ENCODE data around the gene DHX16. TPM values are rescaled to one million over a fixed set of nuclear protein-coding genes. Genes with fewer than 3 reads are reported as not detected.

The DHX16 gene
- total RNA-seq, 2 experiments from 2014 or later: 34.5 to 36.7 TPM

GRCh38 chr6:30691208-30691847 is 18.5 kb upstream of the DHX16 start:
- no peak for DNase-seq
- ATAC-seq: no peak
- H3K4me1 Mint-ChIP-seq: peaks cover 42% of the 10 kb centered on the region
- CTCF ChIA-PET: interaction anchor here (0.5 to 1.6 kb wide), 7 partner anchors 12 to 905 kb away, joined by 3 to 7 read pairs (median 4); no protein-coding TSS in a partner anchor
- H3K27me3 Mint-ChIP-seq: no peaks in the 10 kb centered on the region
- H3K4me3 Mint-ChIP-seq: peak overlapping the region; percentile 75
- POLR2A ChIA-PET: interaction anchor here (1.9 kb wide), 1 partner anchor 26 kb away, joined by 8 read pairs; the partner anchor contains the start of gene MDC1
- H3K36me3 Mint-ChIP-seq (ENCODE audit: low read depth): peaks cover 14% of the 10 kb centered on the region
- no peaks in the 10 kb centered on the region for H3K9me3 Mint-ChIP-seq (ENCODE audit: low read depth)
- H3K27ac Mint-ChIP-seq: peak overlapping the region; percentile 68
- intact Hi-C loops (cut with DNase I, micrococcal nuclease): loop anchor here in 1 of 2 experiments (1.0 kb wide), 1 partner anchor 26 kb away; the partner anchor contains the start of gene MDC1

GRCh38 chr6:30690403-30691207 is 17.8 kb upstream of the DHX16 start, which contains the start of gene NRM:
TSS of gene NRM (minus strand) at chr6:30690984. CDS start at chr6:30690974, 10 bp downstream.
- peak; percentile 50 for ATAC-seq
- peak; percentile 89 for DNase-seq
- no peaks in the 10 kb centered on the region for H3K27me3 Mint-ChIP-seq
- ChIA-PET POLR2A (interaction anchor here (1.9 kb wide), 1 partner anchor 27 kb away, joined by 8 read pairs; the partner anchor contains the start of gene MDC1), CTCF (interaction anchor here (0.6 to 1.6 kb wide), 5 partner anchors 11 to 906 kb away, joined by 3 to 7 read pairs (median 4); no protein-coding TSS in a partner anchor)
- peaks cover 21% of the 10 kb centered on the region for H3K36me3 Mint-ChIP-seq (ENCODE audit: low read depth)
- H3K4me3 Mint-ChIP-seq: peak within 1 kb of the TSS; percentile 75
- H3K4me1 Mint-ChIP-seq: peaks cover 42% of the 10 kb centered on the region
- intact Hi-C loops (cut with DNase I, micrococcal nuclease): loop anchor here in 1 of 2 experiments (1.0 kb wide), 1 partner anchor 27 kb away; the partner anchor contains the start of gene MDC1
- H3K27ac Mint-ChIP-seq: peak within 1 kb of the TSS; percentile 70
- no peaks in the 10 kb centered on the region for H3K9me3 Mint-ChIP-seq (ENCODE audit: low read depth)

- POLR2A ChIA-PET: interaction anchor here (1.9 kb wide), 1 partner anchor 27 kb away, joined by 8 read pairs; the partner anchor contains the start of gene MDC1
- CTCF ChIA-PET: interaction anchor here (0.6 to 3.1 kb wide), 6 partner anchors 11 to 124 kb away, joined by 3 to 16 read pairs (median 4); partner anchors contain the start of gene MDC1
- H3K4me1 Mint-ChIP-seq: peaks cover 42% of the 10 kb centered on the region
- DNase-seq (no peak), ATAC-seq (no peak)
- H3K27ac Mint-ChIP-seq: peak overlapping the region; percentile 70
- H3K4me3 Mint-ChIP-seq: peak overlapping the region; percentile 75
- H3K27me3 Mint-ChIP-seq: no peaks in the 10 kb centered on the region
- intact Hi-C loops (cut with DNase I, micrococcal nuclease): loop anchor here in 1 of 2 experiments (10.0 kb wide), 2 partner anchors 365 to 625 kb away; partner anchors contain the start of genes POLR1H, PPP1R11 and TRIM39
- H3K36me3 Mint-ChIP-seq (ENCODE audit: low read depth): peaks cover 27% of the 10 kb centered on the region
- H3K9me3 Mint-ChIP-seq (ENCODE audit: low read depth): no peaks in the 10 kb centered on the region
These were observed 17.2 kb upstream of the DHX16 start for GRCh38 chr6:30689985-30690384.

- H3K27ac Mint-ChIP-seq: peak overlapping the region; percentile 7
- no peak for DNase-seq
- no peaks in the 10 kb centered on the region for H3K9me3 Mint-ChIP-seq (ENCODE audit: low read depth)
- ChIA-PET CTCF (interaction anchor here (0.6 to 3.1 kb wide), 8 partner anchors 9 to 394 kb away, joined by 3 to 16 read pairs (median 4); partner anchors contain the start of gene MDC1), POLR2A (interaction anchor here (1.9 kb wide), 1 partner anchor 28 kb away, joined by 8 read pairs; the partner anchor contains the start of gene MDC1)
- H3K4me1 Mint-ChIP-seq: peaks cover 42% of the 10 kb centered on the region
- intact Hi-C loops (cut with DNase I, micrococcal nuclease): loop anchor here in 1 of 2 experiments (10.0 kb wide), 2 partner anchors 364 to 624 kb away; partner anchors contain the start of genes POLR1H, PPP1R11 and TRIM39
- ATAC-seq: no peak
- H3K36me3 Mint-ChIP-seq (ENCODE audit: low read depth): peaks cover 33% of the 10 kb centered on the region
- H3K4me3 Mint-ChIP-seq: peak overlapping the region; percentile 75
- no peaks in the 10 kb centered on the region for H3K27me3 Mint-ChIP-seq
These were observed 16.4 kb upstream of the DHX16 start for GRCh38 chr6:30689022-30689865.

- intact Hi-C loops (cut with DNase I, micrococcal nuclease): loop anchor here in 1 of 2 experiments (10.0 kb wide), 2 partner anchors 364 to 624 kb away; partner anchors contain the start of genes POLR1H, PPP1R11 and TRIM39
- CTCF ChIA-PET: interaction anchor here (0.6 to 3.1 kb wide), 8 partner anchors 8 to 395 kb away, joined by 3 to 16 read pairs (median 4); partner anchors contain the start of gene MDC1
- H3K27me3 Mint-ChIP-seq: no peaks in the 10 kb centered on the region
- H3K27ac Mint-ChIP-seq: peak overlapping the region; percentile 89
- no peaks in the 10 kb centered on the region for H3K9me3 Mint-ChIP-seq (ENCODE audit: low read depth)
- DNase-seq: peak; percentile 30
- H3K4me1 Mint-ChIP-seq: peaks cover 42% of the 10 kb centered on the region
- peak overlapping the region; percentile 100 for H3K4me3 Mint-ChIP-seq
- peaks cover 40% of the 10 kb centered on the region for H3K36me3 Mint-ChIP-seq (ENCODE audit: low read depth)
- POLR2A ChIA-PET: interaction anchor here (0.6 to 1.7 kb wide), 3 partner anchors 28 to 1124 kb away, joined by 3 to 11 read pairs (median 4); partner anchors contain the start of gene MDC1
- no peak for ATAC-seq
These were observed 15.8 kb upstream of the DHX16 start for GRCh38 chr6:30688569-30688968.

GRCh38 chr6:30687659-30688431 is 15.0 kb upstream of the DHX16 start:
- Mint-ChIP-seq H3K27ac (peak overlapping the region; percentile 89), H3K36me3 (ENCODE audit: low read depth) (peaks cover 47% of the 10 kb centered on the region), H3K27me3 (no peaks in the 10 kb centered on the region), H3K4me3 (peak overlapping the region; percentile 100), H3K9me3 (ENCODE audit: low read depth) (no peaks in the 10 kb centered on the region), H3K4me1 (peaks cover 42% of the 10 kb centered on the region)
- DNase-seq (no peak), ATAC-seq (no peak)
- CTCF ChIA-PET: interaction anchor here (0.6 to 3.1 kb wide), 12 partner anchors 7 to 224 kb away, joined by 3 to 16 read pairs (median 4); partner anchors contain the start of gene MDC1
- intact Hi-C loops (cut with DNase I, micrococcal nuclease): loop anchor here (1.0 to 10.0 kb wide), 7 partner anchors 33 to 623 kb away; partner anchors contain the start of genes ABCF1 (in 1 of the 2), GTF2H4 (in 1 of the 2), POLR1H (in 1 of the 2) and PPP1R11 (in 1 of the 2)
- POLR2A ChIA-PET: interaction anchor here (0.6 to 1.7 kb wide), 9 partner anchors 9 to 1125 kb away, joined by 3 to 11 read pairs (median 3); partner anchors contain the start of genes MDC1 and PRR3

- ATAC-seq (peak; percentile 20), DNase-seq (peak; percentile 90)
- peak overlapping the region; percentile 89 for H3K27ac Mint-ChIP-seq
- POLR2A ChIA-PET: interaction anchor here (0.6 to 1.7 kb wide), 7 partner anchors 8 to 621 kb away, joined by 3 to 11 read pairs (median 3); partner anchors contain the start of genes MDC1 and PRR3
- CTCF ChIA-PET: interaction anchor here (0.6 to 3.1 kb wide), 6 partner anchors 8 to 188 kb away, joined by 3 to 16 read pairs (median 6); partner anchors contain the start of gene MDC1
- peaks cover 42% of the 10 kb centered on the region for H3K4me1 Mint-ChIP-seq
- no peaks in the 10 kb centered on the region for H3K27me3 Mint-ChIP-seq
- intact Hi-C loops (cut with DNase I, micrococcal nuclease): loop anchor here (1.0 to 10.0 kb wide), 11 partner anchors 30 to 622 kb away; partner anchors contain the start of genes MRPS18B (in 2 of the 2), PPP1R10 (in 2 of the 2), ABCF1 (in 1 of the 2) and FLOT1 (in 1 of the 2)
- no peaks in the 10 kb centered on the region for H3K9me3 Mint-ChIP-seq (ENCODE audit: low read depth)
- peak overlapping the region; percentile 100 for H3K4me3 Mint-ChIP-seq
- peaks cover 53% of the 10 kb centered on the region for H3K36me3 Mint-ChIP-seq (ENCODE audit: low read depth)
These were observed 14.3 kb upstream of the DHX16 start for GRCh38 chr6:30686908-30687658.

- Mint-ChIP-seq H3K4me3 (peak within 1 kb of the TSS; percentile 100), H3K27me3 (no peaks in the 10 kb centered on the region), H3K4me1 (peaks cover 37% of the 10 kb centered on the region), H3K27ac (peak within 1 kb of the TSS; percentile 89), H3K36me3 (ENCODE audit: low read depth) (peaks cover 61% of the 10 kb centered on the region), H3K9me3 (ENCODE audit: low read depth) (no peaks in the 10 kb centered on the region)
- DNase-seq: peak; percentile 94
- ChIA-PET CTCF (interaction anchor here (1.0 to 2.2 kb wide), 2 partner anchors 36 to 144 kb away, joined by 5 to 9 read pairs; no protein-coding TSS in a partner anchor), POLR2A (interaction anchor here (1.2 kb wide), 1 partner anchor 31 kb away, joined by 4 read pairs; the partner anchor contains the start of gene MDC1)
- intact Hi-C loops (cut with DNase I, micrococcal nuclease): loop anchor here (1.0 to 10.0 kb wide), 10 partner anchors 31 to 621 kb away; partner anchors contain the start of genes MRPS18B (in 2 of the 2), PPP1R10 (in 2 of the 2), FLOT1 (in 1 of the 2) and GNL1 (in 1 of the 2)
- peak; percentile 27 for ATAC-seq
These were observed 13.5 kb upstream of the DHX16 start, which contains the start of gene PPP1R18 for GRCh38 chr6:30686009-30686907. TSS of gene PPP1R18 (minus strand) at chr6:30686645. CDS start at chr6:30686018, 627 bp downstream.

Measured in activated CD4-positive, alpha-beta T cell treated with anti-CD3 and anti-CD28 coated beads for 36 hours (primary cell).